GM18505 (cell line): ENCODE results near the gene RET.

ENCODE experiments used
- ATAC-seq: cut with Tn5 transposase; IDR thresholded peaks from one replicate; pipeline ENCODE4 v1.9.1; 2021; ENCODE audit not compliant: unreplicated experiment
- POLR2A ChIP-seq: IDR thresholded peaks from 4 replicates; pipeline ENCODE4 v1.6.1; 2011; ENCODE audit warnings: borderline replicate concordance; ENCODE audit not compliant: insufficient read depth, insufficient read length; ENCODE audit errors: extremely low read depth

Gene RET

GRCh38 chr10:43053825-43054224 lies 23.0 kb upstream of the RET start:
- TF ChIP-seq POLR2A, result no peak
- ATAC-seq, result no peak

- no peak for TF ChIP-seq POLR2A
- ATAC-seq, result no peak
These were observed 22.3 kb upstream of the RET start for GRCh38 chr10:43054593-43054992.

- ATAC-seq, result no peak
- TF ChIP-seq POLR2A, result no peak
These were observed 21.7 kb upstream of the RET start for GRCh38 chr10:43055217-43055616.

- no peak for ATAC-seq
These were observed 20.8 kb upstream of the RET start for GRCh38 chr10:43055991-43056567.

GRCh38 chr10:43056568-43057011 lies 20.3 kb upstream of the RET start:
- no peak for ATAC-seq
- no peak for TF ChIP-seq POLR2A

More at GRCh38 chr10:43055991-43056567, 20.8 kb upstream of the RET start:
- TF ChIP-seq POLR2A, result no peak

GRCh38 chr10:43057231-43057711 lies 19.6 kb upstream of the RET start:
- no peak for ATAC-seq
- TF ChIP-seq POLR2A, result no peak

GRCh38 chr10:43057831-43058340 lies 19.0 kb upstream of the RET start:
- no peak for ATAC-seq
- no peak for TF ChIP-seq POLR2A

- no peak for ATAC-seq
These were observed 18.0 kb upstream of the RET start for GRCh38 chr10:43058716-43059335.

GRCh38 chr10:43059336-43059720 lies 17.5 kb upstream of the RET start:
- no peak for TF ChIP-seq POLR2A
- no peak for ATAC-seq

More at GRCh38 chr10:43058716-43059335, 18.0 kb upstream of the RET start:
- no peak for TF ChIP-seq POLR2A

- TF ChIP-seq POLR2A, result no peak
- ATAC-seq, result no peak
These were observed 17.0 kb upstream of the RET start for GRCh38 chr10:43059828-43060227.

GRCh38 chr10:43060291-43060690 lies 16.6 kb upstream of the RET start:
- no peak for TF ChIP-seq POLR2A
- no peak for ATAC-seq

GRCh38 chr10:43061331-43061730 lies 15.5 kb upstream of the RET start:
- no peak for ATAC-seq
- TF ChIP-seq POLR2A, result no peak

GRCh38 chr10:43061760-43062159 lies 15.1 kb upstream of the RET start:
- no peak for TF ChIP-seq POLR2A
- ATAC-seq, result no peak
